Panc1 (cell line): Measurements from ENCODE around the gene MACROH2A1.

ENCODE experiments used
- POLR2AphosphoS5 ChIP-seq: IDR thresholded peaks from 2 replicates; pipeline ENCODE4 v1.6.1; 2012; ENCODE audit warnings: mild to moderate bottlenecking, low read depth, low read length, moderate library complexity
- TF ChIP-seq, protein P1 (sequence below): fragments of 450-650 bp; IDR thresholded peaks from 2 replicates; pipeline ENCODE4 v1.5.1; 2017; ENCODE audit warnings: mild to moderate bottlenecking
- TF ChIP-seq, protein P2 (sequence below), 2 experiments: IDR thresholded peaks; 2 replicates each; pipeline ENCODE4 v1.6.1; 2011 to 2012; ENCODE audit warnings: low read depth in 2 of 2, control low read depth in 1 of 2, low read length in 1 of 2, mild to moderate bottlenecking in 1 of 2, moderate library complexity in 1 of 2; ENCODE audit not compliant: insufficient read depth in 1 of 2

DNA sequence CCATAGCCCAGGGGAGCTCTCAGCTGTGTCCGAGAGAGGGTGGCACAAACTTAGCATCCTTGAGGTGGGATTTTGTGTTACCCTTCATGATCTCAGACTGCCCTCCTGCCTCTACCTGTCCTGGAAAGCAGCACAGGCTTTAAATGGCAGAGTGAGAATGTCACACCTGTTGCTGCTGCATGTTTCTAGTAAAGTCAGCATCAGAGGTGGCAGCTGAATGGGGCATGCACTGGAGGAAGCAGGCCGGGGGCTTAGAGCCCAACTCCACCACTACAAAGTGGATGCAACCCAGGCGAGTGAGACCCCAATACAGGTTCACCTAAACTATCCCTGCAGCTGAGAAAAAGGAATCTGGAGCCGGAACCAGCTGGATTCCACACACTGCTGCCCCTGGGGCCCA lies 51.6 kb downstream of the MACROH2A1 start:
- TF ChIP-seq, protein P1, sequence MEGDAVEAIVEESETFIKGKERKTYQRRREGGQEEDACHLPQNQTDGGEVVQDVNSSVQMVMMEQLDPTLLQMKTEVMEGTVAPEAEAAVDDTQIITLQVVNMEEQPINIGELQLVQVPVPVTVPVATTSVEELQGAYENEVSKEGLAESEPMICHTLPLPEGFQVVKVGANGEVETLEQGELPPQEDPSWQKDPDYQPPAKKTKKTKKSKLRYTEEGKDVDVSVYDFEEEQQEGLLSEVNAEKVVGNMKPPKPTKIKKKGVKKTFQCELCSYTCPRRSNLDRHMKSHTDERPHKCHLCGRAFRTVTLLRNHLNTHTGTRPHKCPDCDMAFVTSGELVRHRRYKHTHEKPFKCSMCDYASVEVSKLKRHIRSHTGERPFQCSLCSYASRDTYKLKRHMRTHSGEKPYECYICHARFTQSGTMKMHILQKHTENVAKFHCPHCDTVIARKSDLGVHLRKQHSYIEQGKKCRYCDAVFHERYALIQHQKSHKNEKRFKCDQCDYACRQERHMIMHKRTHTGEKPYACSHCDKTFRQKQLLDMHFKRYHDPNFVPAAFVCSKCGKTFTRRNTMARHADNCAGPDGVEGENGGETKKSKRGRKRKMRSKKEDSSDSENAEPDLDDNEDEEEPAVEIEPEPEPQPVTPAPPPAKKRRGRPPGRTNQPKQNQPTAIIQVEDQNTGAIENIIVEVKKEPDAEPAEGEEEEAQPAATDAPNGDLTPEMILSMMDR: no peak
- TF ChIP-seq, protein P2, sequence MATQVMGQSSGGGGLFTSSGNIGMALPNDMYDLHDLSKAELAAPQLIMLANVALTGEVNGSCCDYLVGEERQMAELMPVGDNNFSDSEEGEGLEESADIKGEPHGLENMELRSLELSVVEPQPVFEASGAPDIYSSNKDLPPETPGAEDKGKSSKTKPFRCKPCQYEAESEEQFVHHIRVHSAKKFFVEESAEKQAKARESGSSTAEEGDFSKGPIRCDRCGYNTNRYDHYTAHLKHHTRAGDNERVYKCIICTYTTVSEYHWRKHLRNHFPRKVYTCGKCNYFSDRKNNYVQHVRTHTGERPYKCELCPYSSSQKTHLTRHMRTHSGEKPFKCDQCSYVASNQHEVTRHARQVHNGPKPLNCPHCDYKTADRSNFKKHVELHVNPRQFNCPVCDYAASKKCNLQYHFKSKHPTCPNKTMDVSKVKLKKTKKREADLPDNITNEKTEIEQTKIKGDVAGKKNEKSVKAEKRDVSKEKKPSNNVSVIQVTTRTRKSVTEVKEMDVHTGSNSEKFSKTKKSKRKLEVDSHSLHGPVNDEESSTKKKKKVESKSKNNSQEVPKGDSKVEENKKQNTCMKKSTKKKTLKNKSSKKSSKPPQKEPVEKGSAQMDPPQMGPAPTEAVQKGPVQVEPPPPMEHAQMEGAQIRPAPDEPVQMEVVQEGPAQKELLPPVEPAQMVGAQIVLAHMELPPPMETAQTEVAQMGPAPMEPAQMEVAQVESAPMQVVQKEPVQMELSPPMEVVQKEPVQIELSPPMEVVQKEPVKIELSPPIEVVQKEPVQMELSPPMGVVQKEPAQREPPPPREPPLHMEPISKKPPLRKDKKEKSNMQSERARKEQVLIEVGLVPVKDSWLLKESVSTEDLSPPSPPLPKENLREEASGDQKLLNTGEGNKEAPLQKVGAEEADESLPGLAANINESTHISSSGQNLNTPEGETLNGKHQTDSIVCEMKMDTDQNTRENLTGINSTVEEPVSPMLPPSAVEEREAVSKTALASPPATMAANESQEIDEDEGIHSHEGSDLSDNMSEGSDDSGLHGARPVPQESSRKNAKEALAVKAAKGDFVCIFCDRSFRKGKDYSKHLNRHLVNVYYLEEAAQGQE (IDR thresholded peaks at IDR 0.05; ENCODE audit: insufficient read depth in 1 of 2, low read depth in 2 of 2, low read length in 1 of 2): no peak
- TF ChIP-seq POLR2AphosphoS5: no peak
